HS-5 (cell line): ENCODE measurements around the gene LIN9.
"Not testable (repeated sequence)": the region's sequence is repeated elsewhere in the genome, so short reads cannot be mapped to it uniquely, and the experiment has no call there.

ENCODE experiments used
- DNase-seq: peaks from one replicate; pipeline ENCODE4 v3.0.0-alpha.2; 2012; ENCODE audit warnings: low read depth

The LIN9 gene

DNA sequence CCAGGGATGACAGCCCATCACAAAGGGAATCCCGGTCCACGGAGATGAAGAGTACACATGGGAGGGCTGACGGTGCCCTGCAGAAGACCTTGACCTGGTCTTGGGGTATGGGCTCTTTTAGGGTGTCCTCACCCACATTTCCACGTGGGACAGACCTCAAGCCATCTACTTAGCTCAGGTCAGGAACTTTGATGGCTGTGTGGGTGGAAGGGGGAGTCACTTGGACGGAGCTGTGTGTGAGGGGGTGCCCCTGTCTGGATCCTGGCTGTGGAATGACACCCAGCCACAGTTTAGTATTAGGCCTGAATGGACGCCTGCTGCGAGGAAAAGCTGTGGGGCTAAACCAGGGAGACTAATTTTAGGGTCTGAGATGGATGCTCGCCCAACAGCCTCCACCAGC is 96.4 kb downstream of the LIN9 start:
- DNase-seq, result no peak

DNA sequence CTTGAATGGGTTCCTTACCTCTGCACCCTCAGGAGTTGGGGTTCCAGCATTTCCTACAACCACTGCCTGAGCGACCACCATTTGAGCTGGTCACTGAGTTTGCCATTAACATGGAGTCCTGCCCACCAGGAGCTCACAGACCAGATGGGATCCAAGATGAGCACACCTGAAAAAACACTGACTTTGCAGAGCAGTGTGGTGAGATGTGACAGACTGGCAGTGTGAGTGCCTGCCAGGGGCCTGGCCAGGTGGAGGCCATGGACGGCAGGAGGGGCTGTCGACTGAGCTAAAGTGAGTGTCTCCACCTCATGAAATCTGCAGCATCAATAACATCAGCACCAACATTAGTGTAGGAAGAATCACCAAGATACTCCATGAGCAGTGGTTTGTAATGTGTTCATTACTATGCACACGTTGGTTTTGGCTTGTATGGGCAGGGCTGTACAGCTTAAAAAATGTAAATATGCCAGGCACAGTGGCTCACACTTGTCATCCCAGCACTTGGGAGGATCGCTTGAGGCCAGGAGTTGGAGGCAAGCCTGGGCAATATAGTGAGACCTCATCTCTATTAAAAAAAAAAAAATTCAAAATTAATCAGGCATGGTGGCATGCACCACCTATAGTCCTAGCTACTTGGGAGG is 97.7 kb downstream of the LIN9 start:
- no peak for DNase-seq

DNA sequence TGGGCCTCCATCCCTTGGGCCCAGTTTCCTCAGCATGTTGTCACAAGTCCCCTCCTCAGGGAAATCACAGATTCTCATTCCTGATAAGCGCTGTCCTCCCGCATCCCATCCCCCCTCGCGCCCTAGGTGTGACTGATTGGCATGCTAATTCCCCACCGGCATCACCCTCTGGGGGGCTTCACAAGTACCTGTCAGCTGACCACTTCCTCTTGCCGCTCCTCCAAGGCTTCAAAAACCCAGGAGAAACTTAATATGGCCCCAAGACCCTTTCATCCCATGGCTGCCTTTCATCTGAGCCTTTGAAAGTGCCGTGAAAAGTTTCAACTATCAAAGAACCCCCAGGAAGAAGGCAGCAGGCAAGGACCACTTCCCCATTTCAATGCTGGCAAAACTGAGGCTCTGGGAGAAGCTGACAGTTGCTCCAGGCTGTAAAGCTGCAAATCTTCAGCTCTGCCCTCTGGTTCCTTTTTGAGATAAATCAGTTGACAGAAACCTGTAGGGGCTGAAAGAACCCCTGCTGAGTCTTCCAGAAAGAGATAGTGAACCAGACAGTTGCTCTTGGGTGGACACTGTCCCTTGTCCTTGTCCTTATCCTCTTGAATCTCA is 98.3 kb downstream of the LIN9 start:
- DNase-seq, result no peak

DNA sequence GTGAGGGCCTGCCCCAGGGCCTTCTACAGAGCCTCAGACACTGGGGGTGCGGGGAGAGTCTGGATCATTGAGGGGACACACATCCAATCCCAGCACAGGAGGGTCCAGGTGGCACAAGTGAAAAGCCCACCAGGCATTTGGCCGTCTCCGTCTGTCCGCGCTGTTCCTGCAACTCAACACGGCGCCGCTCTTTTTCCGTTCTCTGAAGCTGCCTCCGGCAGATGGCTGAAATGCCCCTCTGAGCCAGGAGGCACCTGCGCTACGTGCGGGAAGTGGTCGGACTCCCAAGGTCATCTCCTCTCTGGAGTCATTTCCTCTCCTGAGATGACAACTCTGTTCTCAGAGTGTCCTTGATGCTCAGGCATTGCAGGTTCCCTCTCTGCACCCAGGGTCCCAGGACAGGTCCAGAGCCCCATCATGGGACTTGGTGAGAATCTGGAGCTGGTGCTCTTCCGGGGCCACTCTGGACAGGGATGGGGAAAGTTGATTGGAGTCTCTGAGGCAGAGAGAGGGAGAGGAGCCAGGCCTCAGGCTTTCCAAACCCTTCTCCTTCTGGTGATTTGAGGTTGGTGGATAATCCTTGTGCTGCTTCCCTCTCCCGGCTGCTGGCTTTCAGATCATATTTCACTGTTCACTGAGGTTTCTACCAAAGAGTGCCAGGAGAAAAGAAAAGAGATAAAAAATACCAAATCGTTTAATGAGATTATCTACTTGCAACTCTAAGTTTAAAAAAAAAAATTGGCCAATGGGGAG is 99.5 kb downstream of the LIN9 start:
- DNase-seq, result no peak

DNA sequence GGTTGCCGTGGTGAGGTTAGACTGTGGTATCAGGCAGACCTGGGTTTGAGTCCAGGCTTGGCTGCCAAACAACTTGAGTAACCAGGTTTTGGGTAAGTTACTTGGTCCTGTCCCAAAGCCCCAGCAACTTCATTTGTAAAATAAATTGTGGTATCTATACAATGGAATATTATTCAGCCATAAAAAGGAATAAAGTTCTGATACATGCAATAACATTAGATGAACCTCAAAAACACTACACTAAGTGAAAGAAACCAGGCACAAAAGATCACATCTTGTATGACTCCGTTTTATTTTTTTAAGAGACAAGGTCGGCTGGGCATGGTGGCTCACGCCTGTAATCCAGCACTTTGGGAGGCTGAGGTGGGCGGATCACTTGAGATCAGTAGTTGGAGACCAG is 101.9 kb downstream of the LIN9 start:
- no peak for DNase-seq

DNA sequence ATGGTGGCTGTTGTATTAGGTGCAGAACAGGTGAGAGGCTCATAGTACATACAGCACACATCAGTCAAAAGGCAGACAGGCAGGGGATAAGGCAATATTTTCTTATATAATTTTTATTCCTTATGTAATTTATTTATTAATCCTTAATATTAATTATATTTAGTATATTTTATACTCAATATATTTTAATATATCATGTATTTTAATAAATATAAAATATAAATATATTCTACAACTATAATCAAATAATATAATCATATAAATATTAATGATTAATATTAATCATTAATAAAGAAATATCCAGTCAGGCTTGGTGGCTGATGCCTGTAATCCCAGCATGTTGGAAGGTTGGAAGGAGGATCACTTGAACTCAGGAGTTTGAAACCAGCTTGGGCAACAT is 104.8 kb downstream of the LIN9 start:
- no peak for DNase-seq

DNA sequence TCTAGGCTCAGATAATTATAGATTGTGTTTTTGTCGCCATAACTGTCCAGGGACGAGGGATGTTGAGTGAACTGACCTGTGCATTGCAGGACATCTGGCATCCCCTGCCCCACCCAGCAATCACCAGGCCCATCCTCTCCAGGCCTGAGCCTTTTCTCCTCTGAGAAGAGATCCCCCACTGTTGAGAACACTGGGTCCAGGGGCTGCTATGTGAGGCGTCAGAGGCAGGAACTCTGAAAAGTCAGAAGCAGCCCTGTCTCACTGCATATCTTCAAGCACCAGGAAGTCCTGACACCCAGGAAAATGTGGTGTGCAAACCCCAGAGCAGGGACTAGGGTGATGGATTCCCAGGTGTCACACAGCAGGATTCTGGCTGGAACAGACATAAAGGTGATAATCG is 105.3 kb downstream of the LIN9 start:
- no peak for DNase-seq

DNA sequence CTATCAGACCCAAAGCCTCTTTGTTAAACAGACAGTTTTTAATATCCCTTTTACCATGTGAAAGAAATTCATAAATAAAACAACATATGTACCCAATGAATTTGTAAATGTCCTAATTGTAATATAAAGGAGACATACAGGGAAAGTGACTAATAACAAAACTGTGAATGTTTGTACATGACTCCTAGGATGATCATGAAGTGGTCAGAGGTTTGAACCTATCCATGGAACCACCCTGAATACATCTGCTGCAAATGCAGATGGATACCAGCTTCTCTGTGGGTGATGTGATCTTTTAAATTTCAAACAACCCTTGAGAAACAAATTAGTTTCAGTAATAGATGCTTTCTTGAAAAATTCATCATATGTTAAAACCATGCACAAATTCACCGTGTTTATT is 105.7 kb downstream of the LIN9 start:
- no peak for DNase-seq

DNA sequence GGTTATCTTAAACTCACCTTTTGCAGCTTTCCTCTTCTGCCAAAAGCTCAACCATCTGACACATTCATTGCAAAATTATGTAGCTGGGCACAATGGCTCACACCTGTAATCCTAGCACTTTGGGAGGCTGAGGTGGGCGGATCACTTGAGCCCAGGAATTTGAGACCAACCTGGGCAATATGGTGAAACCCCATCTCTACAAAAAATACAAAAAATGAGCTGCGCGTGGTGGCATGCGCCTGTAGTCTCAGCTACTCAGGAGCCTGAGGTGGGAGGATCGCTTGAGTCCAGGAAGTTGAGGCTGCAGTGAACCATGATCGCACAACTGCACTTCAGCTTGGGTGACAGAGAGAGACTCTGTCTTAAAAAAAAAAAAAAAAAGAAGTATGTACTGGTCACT is 106.3 kb downstream of the LIN9 start:
- not testable (repeated sequence) for DNase-seq

DNA sequence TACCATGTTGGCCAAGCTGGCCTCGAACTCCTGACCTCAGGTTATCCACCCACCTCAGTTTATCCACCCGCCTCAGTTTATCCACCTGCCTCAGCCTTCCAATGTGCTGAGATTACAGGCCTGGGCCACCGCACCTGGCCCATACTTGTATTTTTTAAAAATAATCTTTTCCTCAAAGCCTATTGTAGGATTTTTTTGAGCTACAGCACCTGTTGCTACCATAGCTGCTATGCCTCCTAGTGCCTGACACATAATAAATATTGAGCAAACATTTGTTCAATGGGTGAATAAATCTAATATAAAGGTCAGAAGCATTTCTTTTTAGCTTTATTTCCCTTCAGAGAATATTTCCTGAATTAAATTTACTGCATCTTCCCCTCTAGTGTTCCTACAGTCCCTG is 106.7 kb downstream of the LIN9 start:
- no peak for DNase-seq

DNA sequence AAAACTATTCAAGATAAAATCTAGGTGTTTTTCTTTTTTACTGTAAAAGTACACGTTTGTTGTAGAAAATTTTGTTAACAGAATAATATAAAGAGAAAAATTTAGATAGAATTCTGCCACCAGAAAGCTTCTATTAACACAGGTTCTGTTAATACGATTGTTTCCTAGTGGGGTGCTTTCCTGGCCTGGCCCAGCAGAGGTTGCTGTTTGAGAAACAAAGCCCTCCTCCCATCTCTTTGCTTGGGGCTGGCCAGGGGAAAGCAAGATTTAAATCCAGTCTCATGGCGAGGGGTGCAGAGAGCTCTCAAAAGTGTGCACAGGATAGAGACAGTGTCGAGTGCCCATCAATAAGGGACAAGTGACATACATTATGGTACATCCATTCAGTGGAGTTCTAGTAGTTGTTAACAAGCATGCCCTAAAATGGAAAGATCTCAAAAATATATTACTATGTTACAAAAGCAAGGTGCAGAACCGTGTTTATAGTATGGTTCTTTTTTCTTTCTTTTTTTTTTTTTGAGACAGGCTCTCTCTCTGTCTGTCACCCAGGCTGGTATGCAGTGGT is 107.9 kb downstream of the LIN9 start:
- no peak for DNase-seq

DNA sequence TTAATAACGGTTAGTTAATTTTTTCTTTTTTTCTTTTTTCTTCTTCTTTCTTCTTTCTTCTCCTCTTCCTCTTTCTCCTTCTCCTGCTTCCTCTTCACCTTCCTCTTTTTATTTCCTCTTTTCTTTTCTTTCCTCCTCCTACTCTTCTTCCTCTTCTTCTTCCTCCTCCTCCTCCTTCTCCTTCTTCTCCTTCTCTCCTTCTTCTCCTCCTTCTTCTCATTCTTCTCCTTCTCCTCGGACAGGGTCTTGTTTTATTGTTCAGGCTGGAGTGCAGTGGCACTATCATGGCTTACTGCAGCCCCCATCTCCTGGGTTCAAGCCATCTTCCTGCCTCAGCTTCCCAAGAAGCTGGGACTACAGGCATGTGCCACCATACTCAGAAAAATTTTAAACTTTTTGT is 109.0 kb downstream of the LIN9 start:
- DNase-seq, result no peak

DNA sequence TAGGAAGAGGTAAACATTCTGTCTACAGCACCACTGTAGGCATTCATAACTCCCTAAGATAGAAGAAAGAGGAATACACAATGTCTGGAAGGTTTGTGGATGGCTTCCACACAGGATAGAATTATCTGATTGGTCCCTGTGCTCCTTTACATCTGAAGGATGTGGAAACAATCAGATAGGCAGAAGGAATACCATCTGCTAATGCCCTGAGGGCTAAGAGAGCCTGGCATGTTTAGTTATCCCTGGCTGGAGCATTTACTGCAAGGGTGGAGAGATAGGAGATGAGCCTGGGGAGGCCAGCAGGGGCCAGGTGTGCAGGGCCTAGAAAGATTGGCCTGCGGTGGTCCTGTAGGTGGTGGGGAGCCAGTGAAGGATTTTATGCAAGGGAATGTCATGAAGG is 113.8 kb downstream of the LIN9 start:
- no peak for DNase-seq

DNA sequence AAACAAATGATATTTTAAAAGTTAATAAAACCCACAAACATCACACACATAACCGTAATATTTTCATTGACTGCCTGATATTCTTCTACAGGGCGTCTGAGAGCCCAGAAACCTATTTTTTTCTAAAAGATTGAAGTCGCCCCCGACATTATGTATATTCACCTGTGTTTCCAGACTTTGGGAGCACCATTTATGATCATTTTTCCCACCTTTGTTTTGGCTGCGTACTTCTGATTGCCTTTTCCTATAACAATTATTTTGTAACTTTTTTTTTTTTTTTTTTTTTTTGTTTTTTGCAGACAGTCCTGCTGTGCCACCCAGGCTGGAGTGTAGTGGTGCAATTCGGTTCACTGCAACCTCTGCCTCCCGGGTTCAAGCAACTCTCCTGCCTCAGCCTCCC is 121.6 kb downstream of the LIN9 start:
- no peak for DNase-seq

DNA sequence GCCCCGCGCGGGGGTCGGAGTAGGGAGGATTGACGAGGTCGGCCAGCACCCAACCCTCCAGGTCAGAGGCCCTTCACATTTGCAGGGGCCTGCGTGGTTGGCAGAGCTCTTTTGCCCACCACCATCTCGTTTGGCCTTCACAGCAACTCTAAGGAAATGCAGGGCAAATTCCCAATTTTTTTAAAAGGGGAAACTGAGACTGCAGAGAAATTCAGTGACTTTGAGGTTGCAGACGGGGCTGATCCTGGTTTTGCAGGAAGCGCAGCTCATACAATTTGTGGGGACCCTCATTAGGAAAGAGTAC is 122.0 kb downstream of the LIN9 start:
- DNase-seq, result no peak

DNA sequence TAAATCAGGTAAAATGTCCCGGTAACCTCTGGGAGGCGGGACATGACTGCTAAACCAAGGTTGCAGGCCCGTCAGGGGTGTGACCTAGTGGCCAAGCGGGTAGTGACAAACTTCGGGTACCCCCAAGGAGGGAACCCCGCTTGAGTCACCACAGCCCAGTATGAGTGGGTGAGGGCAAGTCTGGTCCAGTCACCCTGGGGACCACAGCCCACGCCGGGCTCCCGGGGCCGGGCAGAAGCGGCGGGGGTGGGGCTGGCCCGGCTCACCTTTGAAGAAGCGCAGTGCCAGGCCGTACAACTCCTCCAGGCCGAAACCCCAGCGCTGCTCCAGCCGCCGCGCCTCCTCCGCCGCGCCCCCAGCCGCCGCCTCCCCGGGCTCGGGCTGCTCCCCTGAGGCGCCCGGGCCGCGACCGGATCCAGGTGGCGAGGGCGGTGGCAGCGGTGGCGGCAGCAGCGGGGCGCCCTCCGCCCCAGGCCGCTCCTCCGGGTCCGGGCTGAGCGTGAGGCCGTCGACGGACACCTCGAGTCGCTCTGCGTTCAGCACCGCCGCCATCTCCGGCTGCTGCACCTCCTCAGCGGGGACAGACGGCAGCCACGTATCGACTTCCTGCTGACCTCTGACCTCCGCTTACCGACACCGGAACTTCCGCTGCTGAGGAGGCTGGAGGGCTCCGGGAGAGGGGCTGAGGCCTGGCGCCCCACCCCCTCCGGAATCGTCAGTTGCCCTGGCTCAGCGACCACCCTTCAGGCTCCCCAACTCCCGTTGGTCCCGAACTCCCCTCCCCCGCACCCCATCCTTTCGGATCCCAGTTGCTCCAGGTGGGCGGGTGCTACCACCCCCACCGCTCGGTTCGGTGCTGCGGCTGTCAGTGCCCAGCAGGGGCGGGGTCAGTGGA is 122.6 kb downstream of the LIN9 start, which contains the start of gene ACBD3:
TSS of gene ACBD3 (minus strand) at position 618 of the 895 bp plus-strand sequence. CDS start at position 552, 66 bp downstream.
- DNase-seq, result peak; percentile 53

DNA sequence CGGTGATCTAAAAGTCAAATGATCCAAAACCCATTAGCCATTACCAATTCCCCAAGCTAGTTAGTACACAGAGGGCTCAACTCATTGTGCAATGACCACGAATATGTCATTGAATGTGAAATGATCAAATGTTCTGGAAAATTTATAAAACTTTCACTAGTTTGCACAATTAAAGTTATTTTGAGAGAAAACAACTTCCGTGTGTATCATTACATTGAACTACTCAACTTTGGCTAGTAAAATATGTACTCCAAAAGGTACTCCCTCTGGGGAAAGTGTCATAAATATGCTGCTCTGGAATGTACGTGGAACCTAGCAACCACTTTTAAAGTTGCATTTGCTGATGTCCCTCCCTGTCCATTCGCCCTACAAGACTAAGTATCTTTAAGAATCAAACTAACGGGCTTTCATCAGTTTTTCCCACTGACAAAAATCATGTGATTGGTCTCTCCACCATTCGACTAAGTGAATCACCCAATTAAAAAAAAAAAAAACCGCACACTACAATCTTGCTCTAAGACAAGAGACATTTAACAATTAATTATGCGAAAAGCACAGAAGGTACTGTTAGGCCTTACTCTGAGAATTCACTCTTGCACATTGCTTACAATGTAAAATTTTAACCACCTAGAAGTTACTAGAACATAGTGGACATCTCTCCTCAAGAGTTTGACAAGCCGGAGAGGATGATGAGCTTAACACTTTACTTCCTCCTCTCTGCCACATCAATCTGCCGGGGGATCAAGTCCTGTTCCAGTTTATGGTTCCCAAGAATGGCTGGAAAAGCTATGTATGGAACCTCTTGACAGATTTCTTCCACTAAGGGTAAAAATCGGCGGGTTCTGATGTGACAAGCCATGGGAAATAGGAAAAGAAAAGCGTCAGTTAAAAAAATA is 123.6 kb downstream of the LIN9 start:
- peak; percentile 23 for DNase-seq

DNA sequence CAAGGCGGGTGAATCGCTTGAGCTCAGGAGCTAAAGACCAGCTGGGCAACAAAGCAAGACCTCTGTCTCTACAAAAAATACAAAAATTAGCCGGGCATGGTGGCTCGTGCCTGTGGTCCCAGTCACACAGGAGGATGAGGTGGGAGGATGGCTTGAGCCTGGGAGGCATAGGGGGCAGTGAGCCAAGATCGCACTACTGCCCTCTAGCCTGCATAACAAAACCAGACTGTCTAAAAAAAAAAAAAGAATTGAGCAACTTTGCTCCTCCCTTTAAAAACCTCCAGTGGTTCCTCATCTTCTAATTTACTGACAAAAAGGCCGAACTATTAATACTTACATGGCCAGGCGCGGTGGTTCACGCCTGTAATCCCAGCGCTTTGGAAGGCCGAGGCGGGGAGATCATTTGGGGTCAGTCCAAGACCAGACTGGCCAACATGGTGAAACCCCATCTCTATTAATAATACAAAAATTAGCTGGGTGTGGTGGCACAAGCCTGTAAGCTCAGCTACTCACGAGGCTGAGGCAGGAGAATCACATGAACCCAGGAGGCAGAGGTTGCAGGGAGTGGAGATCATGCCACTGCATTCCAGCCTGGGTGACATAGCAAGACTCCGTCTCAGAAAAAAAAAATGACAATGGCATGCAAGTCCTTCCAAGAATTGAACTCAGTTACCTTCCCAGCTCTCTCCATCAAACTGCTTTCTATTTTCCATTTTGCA is 126.8 kb downstream of the LIN9 start:
- DNase-seq, result no peak
